ENCODE results near the gene ASCC3.

The ASCC3 gene

GRCh38 chr6:100573166-100573565 lies 308.0 kb downstream of the ASCC3 start:
- DNase-seq = no peak

- DNase-seq = no peak
Observed at GRCh38 chr6:100568255-100568654, 312.9 kb downstream of the ASCC3 start.

GRCh38 chr6:100566563-100566962 lies 314.6 kb downstream of the ASCC3 start:
- DNase-seq = no peak

- DNase-seq = no peak
Observed at GRCh38 chr6:100565439-100566104, 315.6 kb downstream of the ASCC3 start.

- DNase-seq = no peak
Observed at GRCh38 chr6:100559859-100560258, 321.3 kb downstream of the ASCC3 start.

GRCh38 chr6:100554228-100554627 lies 326.9 kb downstream of the ASCC3 start:
- DNase-seq = no peak

- no peak for DNase-seq
Observed at GRCh38 chr6:100553243-100553642, 327.9 kb downstream of the ASCC3 start.

- no peak for DNase-seq
Observed at GRCh38 chr6:100549406-100550167, 331.5 kb downstream of the ASCC3 start.

GRCh38 chr6:100538086-100538485 lies 343.0 kb downstream of the ASCC3 start:
- no peak for DNase-seq

GRCh38 chr6:100518588-100518987 lies 362.5 kb downstream of the ASCC3 start:
- DNase-seq = no peak

GRCh38 chr6:100517633-100518032 lies 363.5 kb downstream of the ASCC3 start:
- no peak for DNase-seq

GRCh38 chr6:100517106-100517505 lies 364.0 kb downstream of the ASCC3 start:
- DNase-seq = no peak

GRCh38 chr6:100514660-100515059 lies 366.5 kb downstream of the ASCC3 start:
- no peak for DNase-seq

- no peak for DNase-seq
Observed at GRCh38 chr6:100512203-100512862, 368.8 kb downstream of the ASCC3 start.

- DNase-seq = no peak
Observed at GRCh38 chr6:100509101-100509500, 372.0 kb downstream of the ASCC3 start.

GRCh38 chr6:100506651-100507050 lies 374.5 kb downstream of the ASCC3 start:
- DNase-seq = no peak

- DNase-seq = peak; percentile 79
Observed at GRCh38 chr6:100504786-100505737, 376.1 kb downstream of the ASCC3 start.

- DNase-seq = no peak
Observed at GRCh38 chr6:100503043-100503705, 378.0 kb downstream of the ASCC3 start.

- DNase-seq = peak; percentile 90
Observed at GRCh38 chr6:100493206-100493888, 387.8 kb downstream of the ASCC3 start.

- no peak for DNase-seq
Observed at GRCh38 chr6:100491952-100492670, 389.0 kb downstream of the ASCC3 start.

- DNase-seq = no peak
Observed at GRCh38 chr6:100490065-100490464, 391.1 kb downstream of the ASCC3 start.
